ENCODE results near the gene TMEM256. TPM values are rescaled to one million over a fixed set of nuclear protein-coding genes. Genes with fewer than 3 reads are reported as not detected.

Gene TMEM256
- polyA plus RNA-seq, 1 donor from 2014 or later, result 161 TPM

DNA sequence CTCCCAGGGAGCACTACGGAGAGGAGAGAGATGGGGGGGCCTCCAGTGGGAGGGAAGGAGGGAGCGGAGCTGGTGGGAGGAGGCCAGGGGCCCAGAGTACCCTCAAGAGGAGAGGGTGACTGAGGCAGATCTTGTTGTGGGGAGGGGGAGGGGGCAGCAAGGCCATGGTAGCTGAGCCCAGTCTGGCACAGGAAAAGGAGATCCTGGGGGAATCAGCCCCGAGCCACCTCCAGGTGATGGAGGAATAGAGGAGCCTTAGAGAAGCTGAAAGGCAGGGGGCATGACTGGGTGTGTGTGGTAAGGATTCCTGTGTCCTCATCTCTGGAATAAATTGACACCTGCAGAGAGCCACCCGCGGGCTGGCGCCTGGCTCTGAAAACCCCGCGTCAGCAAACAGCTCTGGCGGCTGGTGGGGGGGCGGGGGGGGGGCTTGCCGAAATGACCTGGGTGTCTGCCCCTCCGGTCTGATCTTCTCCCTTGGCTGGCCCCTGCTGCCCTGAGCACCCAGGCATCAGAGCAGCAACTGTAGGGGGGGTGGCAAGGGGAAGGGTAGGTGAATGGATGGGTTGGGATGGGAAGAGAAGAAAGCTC, 2.4 kb upstream of the TMEM256 start:
- H3K27ac ChIP-seq (ENCODE audit: low read length), result peak overlapping the region; percentile 98
- H3K4me2 ChIP-seq (ENCODE audit: low read length), result peak overlapping the region; percentile 93
- TF ChIP-seq TAF1 (IDR thresholded peaks at IDR 0.05; ENCODE audit: low read depth) (no peak), RAD21 (conservative IDR thresholded peaks at IDR 0.05) (no peak), EZH2 (IDR thresholded peaks at IDR 0.05; ENCODE audit: borderline replicate concordance, insufficient read depth, low read length, poor library complexity, severe bottlenecking) (no peak), MXI1 (conservative IDR thresholded peaks at IDR 0.05; ENCODE audit: poor library complexity, severe bottlenecking) (no peak), POLR2AphosphoS5 (IDR thresholded peaks at IDR 0.05) (no peak), EP300 (conservative IDR thresholded peaks at IDR 0.05; ENCODE audit: poor library complexity, severe bottlenecking) (no peak), SMC3 (conservative IDR thresholded peaks at IDR 0.05; ENCODE audit: poor library complexity) (no peak)
- TF ChIP-seq, protein P1, sequence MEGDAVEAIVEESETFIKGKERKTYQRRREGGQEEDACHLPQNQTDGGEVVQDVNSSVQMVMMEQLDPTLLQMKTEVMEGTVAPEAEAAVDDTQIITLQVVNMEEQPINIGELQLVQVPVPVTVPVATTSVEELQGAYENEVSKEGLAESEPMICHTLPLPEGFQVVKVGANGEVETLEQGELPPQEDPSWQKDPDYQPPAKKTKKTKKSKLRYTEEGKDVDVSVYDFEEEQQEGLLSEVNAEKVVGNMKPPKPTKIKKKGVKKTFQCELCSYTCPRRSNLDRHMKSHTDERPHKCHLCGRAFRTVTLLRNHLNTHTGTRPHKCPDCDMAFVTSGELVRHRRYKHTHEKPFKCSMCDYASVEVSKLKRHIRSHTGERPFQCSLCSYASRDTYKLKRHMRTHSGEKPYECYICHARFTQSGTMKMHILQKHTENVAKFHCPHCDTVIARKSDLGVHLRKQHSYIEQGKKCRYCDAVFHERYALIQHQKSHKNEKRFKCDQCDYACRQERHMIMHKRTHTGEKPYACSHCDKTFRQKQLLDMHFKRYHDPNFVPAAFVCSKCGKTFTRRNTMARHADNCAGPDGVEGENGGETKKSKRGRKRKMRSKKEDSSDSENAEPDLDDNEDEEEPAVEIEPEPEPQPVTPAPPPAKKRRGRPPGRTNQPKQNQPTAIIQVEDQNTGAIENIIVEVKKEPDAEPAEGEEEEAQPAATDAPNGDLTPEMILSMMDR (IDR thresholded peaks at IDR 0.05; ENCODE audit: poor library complexity, severe bottlenecking), result no peak
- H4K20me1 ChIP-seq (ENCODE audit: insufficient read depth), result peaks cover 2% of the 10 kb centered on the region
- no peaks in the 10 kb centered on the region for H3K9me2 ChIP-seq (ENCODE audit: insufficient read depth, low read length)
- H3K9ac ChIP-seq (ENCODE audit: low read length), result peak overlapping the region; percentile 98
- H3K36me3 ChIP-seq (ENCODE audit: insufficient read depth, low read length), result no peaks in the 10 kb centered on the region
- H3F3A ChIP-seq (ENCODE audit: insufficient read depth, low read length, poor library complexity, severe bottlenecking), result peaks cover 5% of the 10 kb centered on the region
- peak overlapping the region; percentile 88 for H3K4me3 ChIP-seq (ENCODE audit: low read length)
- H3K27me3 ChIP-seq (ENCODE audit: insufficient read depth, low read depth, low read length), result no peaks in the 10 kb centered on the region
- peak overlapping the region; percentile 63 for H2AFZ ChIP-seq (ENCODE audit: low read depth, low read length)
- H3K79me2 ChIP-seq (replicated peaks; ENCODE audit: insufficient read depth, low read length), result peaks cover 32% of the 10 kb centered on the region
- H3K9me3 ChIP-seq (ENCODE audit: low read length), result no peaks in the 10 kb centered on the region

DNA sequence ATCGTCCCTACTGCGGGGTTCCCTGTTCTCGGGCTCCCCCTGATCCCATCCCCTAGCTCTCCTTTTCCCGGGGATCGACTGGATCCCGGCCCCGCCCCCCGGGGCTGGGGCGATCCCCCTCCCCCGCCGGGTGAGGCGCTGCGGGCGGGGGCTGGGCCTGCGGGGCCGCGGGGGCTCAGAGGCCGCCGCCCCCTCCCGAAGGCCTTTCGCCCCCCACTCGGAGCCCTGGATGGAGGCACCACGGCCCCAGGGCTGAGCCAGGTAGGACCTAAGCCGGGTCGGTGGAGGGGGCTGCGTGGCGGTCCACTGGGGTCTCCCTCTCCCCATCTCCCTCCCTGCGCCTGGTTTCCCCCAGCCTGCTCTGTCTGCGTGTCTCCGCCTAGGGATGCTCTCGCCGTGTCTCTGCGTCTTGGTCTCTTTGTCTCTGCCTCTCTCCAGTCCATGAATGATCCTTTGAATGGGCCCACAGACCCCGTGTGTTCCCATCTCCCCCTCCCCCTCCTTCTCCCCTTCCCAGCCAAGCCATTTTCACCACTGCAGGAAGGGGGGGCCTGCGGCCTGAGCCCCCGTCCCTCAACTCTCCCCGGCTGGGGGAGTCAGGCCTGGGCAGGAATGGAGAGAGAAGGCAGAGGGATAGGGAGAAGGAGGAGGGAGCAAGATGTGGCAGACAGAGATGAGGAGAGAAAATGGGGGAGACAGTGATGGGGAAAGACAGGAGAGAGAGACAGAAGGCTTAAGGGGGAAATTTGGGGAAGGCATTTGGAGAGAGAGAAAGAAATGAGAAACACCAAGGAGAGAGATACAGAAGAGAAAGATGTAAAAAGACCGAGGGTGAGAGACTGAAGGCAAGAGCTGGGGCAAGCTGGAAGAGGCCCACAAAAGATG, 1.7 kb upstream of the TMEM256 start:
- peak overlapping the region; percentile 63 for H2AFZ ChIP-seq (ENCODE audit: low read depth, low read length)
- no peaks in the 10 kb centered on the region for H3K9me2 ChIP-seq (ENCODE audit: insufficient read depth, low read length)
- H3K4me3 ChIP-seq (ENCODE audit: low read length), result peak overlapping the region; percentile 88
- H3K27me3 ChIP-seq (ENCODE audit: insufficient read depth, low read depth, low read length), result no peaks in the 10 kb centered on the region
- H4K20me1 ChIP-seq (ENCODE audit: insufficient read depth), result peaks cover 2% of the 10 kb centered on the region
- TF ChIP-seq, protein P1 (IDR thresholded peaks at IDR 0.05; ENCODE audit: poor library complexity, severe bottlenecking), result peak; percentile 9
- TF ChIP-seq TAF1 (IDR thresholded peaks at IDR 0.05; ENCODE audit: low read depth) (peak; percentile 71), EZH2 (IDR thresholded peaks at IDR 0.05; ENCODE audit: borderline replicate concordance, insufficient read depth, low read length, poor library complexity, severe bottlenecking) (no peak), RAD21 (conservative IDR thresholded peaks at IDR 0.05) (peak; percentile 32), SMC3 (conservative IDR thresholded peaks at IDR 0.05; ENCODE audit: poor library complexity) (peak; percentile 39), POLR2AphosphoS5 (IDR thresholded peaks at IDR 0.05) (peak; percentile 80), MXI1 (conservative IDR thresholded peaks at IDR 0.05; ENCODE audit: poor library complexity, severe bottlenecking) (peak; percentile 29), EP300 (conservative IDR thresholded peaks at IDR 0.05; ENCODE audit: poor library complexity, severe bottlenecking) (peak; percentile 9)
- TF ChIP-seq, protein P2, sequence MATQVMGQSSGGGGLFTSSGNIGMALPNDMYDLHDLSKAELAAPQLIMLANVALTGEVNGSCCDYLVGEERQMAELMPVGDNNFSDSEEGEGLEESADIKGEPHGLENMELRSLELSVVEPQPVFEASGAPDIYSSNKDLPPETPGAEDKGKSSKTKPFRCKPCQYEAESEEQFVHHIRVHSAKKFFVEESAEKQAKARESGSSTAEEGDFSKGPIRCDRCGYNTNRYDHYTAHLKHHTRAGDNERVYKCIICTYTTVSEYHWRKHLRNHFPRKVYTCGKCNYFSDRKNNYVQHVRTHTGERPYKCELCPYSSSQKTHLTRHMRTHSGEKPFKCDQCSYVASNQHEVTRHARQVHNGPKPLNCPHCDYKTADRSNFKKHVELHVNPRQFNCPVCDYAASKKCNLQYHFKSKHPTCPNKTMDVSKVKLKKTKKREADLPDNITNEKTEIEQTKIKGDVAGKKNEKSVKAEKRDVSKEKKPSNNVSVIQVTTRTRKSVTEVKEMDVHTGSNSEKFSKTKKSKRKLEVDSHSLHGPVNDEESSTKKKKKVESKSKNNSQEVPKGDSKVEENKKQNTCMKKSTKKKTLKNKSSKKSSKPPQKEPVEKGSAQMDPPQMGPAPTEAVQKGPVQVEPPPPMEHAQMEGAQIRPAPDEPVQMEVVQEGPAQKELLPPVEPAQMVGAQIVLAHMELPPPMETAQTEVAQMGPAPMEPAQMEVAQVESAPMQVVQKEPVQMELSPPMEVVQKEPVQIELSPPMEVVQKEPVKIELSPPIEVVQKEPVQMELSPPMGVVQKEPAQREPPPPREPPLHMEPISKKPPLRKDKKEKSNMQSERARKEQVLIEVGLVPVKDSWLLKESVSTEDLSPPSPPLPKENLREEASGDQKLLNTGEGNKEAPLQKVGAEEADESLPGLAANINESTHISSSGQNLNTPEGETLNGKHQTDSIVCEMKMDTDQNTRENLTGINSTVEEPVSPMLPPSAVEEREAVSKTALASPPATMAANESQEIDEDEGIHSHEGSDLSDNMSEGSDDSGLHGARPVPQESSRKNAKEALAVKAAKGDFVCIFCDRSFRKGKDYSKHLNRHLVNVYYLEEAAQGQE (IDR thresholded peaks at IDR 0.05; ENCODE audit: borderline replicate concordance), result peak; percentile 36
- peak overlapping the region; percentile 98 for H3K9ac ChIP-seq (ENCODE audit: low read length)
- H3K79me2 ChIP-seq (replicated peaks; ENCODE audit: insufficient read depth, low read length), result peaks cover 32% of the 10 kb centered on the region
- H3K36me3 ChIP-seq (ENCODE audit: insufficient read depth, low read length), result no peaks in the 10 kb centered on the region
- H3K27ac ChIP-seq (ENCODE audit: low read length), result peak overlapping the region; percentile 98
- H3F3A ChIP-seq (ENCODE audit: insufficient read depth, low read length, poor library complexity, severe bottlenecking), result peaks cover 5% of the 10 kb centered on the region
- H3K9me3 ChIP-seq (ENCODE audit: low read length), result no peaks in the 10 kb centered on the region
- peak overlapping the region; percentile 93 for H3K4me2 ChIP-seq (ENCODE audit: low read length)
